HEK293 (cell line): ENCODE data around the gene FAR1.

ENCODE experiments used
- CTCF ChIA-PET: fragments of 350-600 bp; formaldehyde crosslinking; extraction: SDS; loops from one replicate; lab custom pipeline; 2021; ENCODE audit warnings: antibody characterized with exemption; lab: Yijun Ruan, JAX
- POLR2A ChIA-PET: fragments of 300-600 bp; formaldehyde crosslinking; extraction: SDS; loops from one replicate; lab custom pipeline; 2020; ENCODE audit warnings: antibody characterized with exemption, inconsistent platforms; lab: Yijun Ruan, JAX
- H3K27ac ChIP-seq: fragments of 200-500 bp; sonication (Bioruptor generic); 2 replicates; pipeline ENCODE4 v1.5.1; 2014; ENCODE audit warnings: low read depth, low read length, control low read depth, inconsistent platforms; ENCODE audit errors: extremely low read depth
- H3K36me3 ChIP-seq, 2 experiments: fragments of 200-500 bp in 1 of 2; sonication (Bioruptor generic) in 1 of 2; 1 replicate in 1 of 2; 2 replicates in 1 of 2; pipeline ENCODE4 v1.5.1; 2014 to 2017; ENCODE audit warnings: inconsistent platforms in 2 of 2, low read length in 2 of 2; ENCODE audit not compliant: control insufficient read depth in 2 of 2, insufficient read depth in 1 of 2
- H3K4me1 ChIP-seq: fragments of 200-500 bp; sonication (Bioruptor generic); 2 replicates; pipeline ENCODE4 v1.5.1; 2014; ENCODE audit warnings: mild to moderate bottlenecking, low read length, inconsistent platforms; ENCODE audit not compliant: control insufficient read depth, insufficient read depth
- H3K4me3 ChIP-seq: 2 replicates; pipeline ENCODE4 v1.5.1; 2011; ENCODE audit warnings: low read depth, mild to moderate bottlenecking, control low read depth, low read length, moderate library complexity
- H3K9me3 ChIP-seq: fragments of 200-500 bp; sonication (Bioruptor generic); 2 replicates; pipeline ENCODE4 v1.5.1; 2014; ENCODE audit warnings: low read depth, low read length, inconsistent platforms; ENCODE audit not compliant: control insufficient read depth, insufficient read depth
- BCL11A ChIP-seq: fragments of 450-650 bp; formaldehyde crosslinking; IDR thresholded peaks from 2 replicates; pipeline ENCODE4 v1.5.1; 2016; ENCODE audit warnings: low read depth, missing biosample characterization, missing genetic modification characterization
- ZBTB48 ChIP-seq: fragments of 450-650 bp; formaldehyde crosslinking; IDR thresholded peaks from 2 replicates; pipeline ENCODE4 v1.5.1; 2016; ENCODE audit warnings: missing biosample characterization, missing genetic modification characterization
- ZNF223 ChIP-seq: fragments of 450-650 bp; formaldehyde crosslinking; IDR thresholded peaks from 2 replicates; pipeline ENCODE4 v1.5.1; 2016; ENCODE audit warnings: missing biosample characterization, missing genetic modification characterization
- ZNF266 ChIP-seq: fragments of 450-650 bp; formaldehyde crosslinking; IDR thresholded peaks from 2 replicates; pipeline ENCODE4 v1.5.1; 2016; ENCODE audit warnings: missing biosample characterization, missing genetic modification characterization, low read depth
- ZNF350 ChIP-seq: fragments of 450-650 bp; formaldehyde crosslinking; IDR thresholded peaks from 2 replicates; pipeline ENCODE4 v1.5.0; 2017; ENCODE audit warnings: missing biosample characterization, mild to moderate bottlenecking, missing genetic modification characterization
- ZNF391 ChIP-seq: fragments of 450-650 bp; formaldehyde crosslinking; IDR thresholded peaks from 2 replicates; pipeline ENCODE4 v1.5.1; 2016; ENCODE audit warnings: low read depth, missing biosample characterization, missing genetic modification characterization, borderline replicate concordance
- ZNF394 ChIP-seq: fragments of 450-650 bp; formaldehyde crosslinking; IDR thresholded peaks from 2 replicates; pipeline ENCODE4 v1.5.1; 2016; ENCODE audit warnings: missing biosample characterization, missing genetic modification characterization, mild to moderate bottlenecking, moderate library complexity, borderline replicate concordance
- ZNF404 ChIP-seq: fragments of 450-650 bp; formaldehyde crosslinking; IDR thresholded peaks from 2 replicates; pipeline ENCODE4 v1.5.1; 2017; ENCODE audit warnings: missing biosample characterization, missing genetic modification characterization
- ZNF426 ChIP-seq: fragments of 450-650 bp; formaldehyde crosslinking; IDR thresholded peaks from 2 replicates; pipeline ENCODE4 v1.5.1; 2017; ENCODE audit warnings: missing biosample characterization, missing genetic modification characterization, mild to moderate bottlenecking, inconsistent platforms, moderate library complexity
- ZNF514 ChIP-seq: fragments of 450-650 bp; formaldehyde crosslinking; IDR thresholded peaks from 2 replicates; pipeline ENCODE4 v1.5.1; 2016; ENCODE audit warnings: missing biosample characterization, missing genetic modification characterization
- ZNF623 ChIP-seq: fragments of 450-650 bp; formaldehyde crosslinking; IDR thresholded peaks from 2 replicates; pipeline ENCODE4 v1.5.1; 2016; ENCODE audit warnings: missing biosample characterization, missing genetic modification characterization
- ZNF629 ChIP-seq: fragments of 450-650 bp; formaldehyde crosslinking; IDR thresholded peaks from 2 replicates; pipeline ENCODE4 v1.5.1; 2017; ENCODE audit warnings: missing biosample characterization, missing genetic modification characterization
- ZNF701 ChIP-seq: fragments of 450-650 bp; formaldehyde crosslinking; IDR thresholded peaks from 2 replicates; pipeline ENCODE4 v1.5.1; 2016; ENCODE audit warnings: missing biosample characterization, missing genetic modification characterization
- ZNF707 ChIP-seq: fragments of 450-650 bp; formaldehyde crosslinking; IDR thresholded peaks from 2 replicates; pipeline ENCODE4 v1.5.1; 2016; ENCODE audit warnings: missing biosample characterization, missing genetic modification characterization
- ZNF747 ChIP-seq: fragments of 450-650 bp; formaldehyde crosslinking; IDR thresholded peaks from 2 replicates; pipeline ENCODE4 v1.5.1; 2016; ENCODE audit warnings: missing biosample characterization, missing genetic modification characterization
- ZNF777 ChIP-seq: fragments of 450-650 bp; formaldehyde crosslinking; IDR thresholded peaks from 2 replicates; pipeline ENCODE4 v1.5.1; 2017; ENCODE audit warnings: missing biosample characterization, missing genetic modification characterization, borderline replicate concordance
- ZSCAN23 ChIP-seq: fragments of 450-650 bp; formaldehyde crosslinking; IDR thresholded peaks from 2 replicates; pipeline ENCODE4 v1.5.1; 2016; ENCODE audit warnings: missing biosample characterization, missing genetic modification characterization
- TF ChIP-seq, protein P1 (sequence below): fragments of 450-650 bp; formaldehyde crosslinking; IDR thresholded peaks from 2 replicates; pipeline ENCODE4 v1.5.1; 2016; ENCODE audit warnings: missing biosample characterization, missing genetic modification characterization, borderline replicate concordance
- TF ChIP-seq, protein P2 (sequence below): fragments of 450-650 bp; formaldehyde crosslinking; IDR thresholded peaks from 2 replicates; pipeline ENCODE4 v1.5.1; 2017; ENCODE audit warnings: missing biosample characterization, missing genetic modification characterization
- TF ChIP-seq, protein P3 (sequence below): fragments of 450-650 bp; formaldehyde crosslinking; IDR thresholded peaks from 2 replicates; pipeline ENCODE4 v1.5.1; 2016; ENCODE audit warnings: missing biosample characterization, missing genetic modification characterization
- TF ChIP-seq, protein P4 (sequence below): fragments of 450-650 bp; formaldehyde crosslinking; IDR thresholded peaks from 2 replicates; pipeline ENCODE4 v1.5.1; 2016; ENCODE audit warnings: missing biosample characterization, missing genetic modification characterization
- TF ChIP-seq, protein P5 (sequence below): fragments of 450-650 bp; formaldehyde crosslinking; IDR thresholded peaks from 2 replicates; pipeline ENCODE4 v1.5.1; 2016; ENCODE audit warnings: missing biosample characterization, missing genetic modification characterization

Gene FAR1

DNA sequence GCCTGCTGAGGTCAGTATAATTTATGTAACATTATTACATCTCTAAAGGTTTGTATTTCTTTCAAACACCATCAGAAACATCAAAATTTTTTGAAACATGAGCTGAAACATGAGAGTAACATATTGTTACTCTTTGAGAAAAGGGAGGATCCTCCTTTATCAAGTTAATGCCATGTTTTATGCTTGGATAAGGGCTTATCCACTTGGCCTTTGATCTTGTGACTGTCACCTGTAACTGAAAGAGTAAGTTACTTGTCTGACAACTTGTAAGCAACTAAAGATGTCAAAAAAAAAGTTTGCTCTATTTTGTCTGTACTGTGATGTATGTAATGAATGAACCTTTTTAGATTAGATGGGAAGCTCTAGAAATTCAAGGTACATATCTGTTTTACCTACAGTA, 59.6 kb downstream of the FAR1 start:
- Histone ChIP-seq H3K36me3 (peaks cover 2 to 60% of the 10 kb centered on the region in 2 experiments; a peak in 2 of 3 replicates), H3K27ac (no peak overlapping the region), H3K9me3 (no peaks in the 10 kb centered on the region), H3K4me3 (no peak overlapping the region), H3K4me1 (no peaks in the 10 kb centered on the region)
- ChIA-PET POLR2A (interaction anchor here (0.6 kb wide), 1 partner anchor 54 kb away, joined by 5 read pairs; no protein-coding TSS in a partner anchor), CTCF (no interaction called here)
- no peak for TF ChIP-seq ZNF404 (tag by site-specific recombination)

DNA sequence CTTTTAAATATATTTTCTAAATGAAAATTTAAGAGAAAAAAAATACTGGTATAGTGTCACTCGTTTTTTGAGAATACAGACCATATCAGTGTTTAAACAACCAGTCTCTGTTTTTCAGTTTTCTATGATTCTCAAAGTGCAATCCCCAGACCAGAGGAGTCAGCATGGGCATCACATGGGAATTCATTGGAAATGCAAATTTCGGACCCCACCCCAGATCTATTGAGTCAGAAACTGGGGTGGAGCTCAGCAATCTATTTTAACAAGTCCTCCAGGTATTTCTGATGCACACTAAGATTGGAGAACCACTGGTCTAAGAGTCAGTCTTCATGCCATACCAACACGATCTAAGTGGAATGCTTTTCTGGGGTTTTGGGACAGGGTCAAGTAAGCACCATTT, 66.1 kb downstream of the FAR1 start:
- no peak for TF ChIP-seq ZNF707 (tag by site-specific recombination)
- TF ChIP-seq ZNF394 (tag by site-specific recombination), result no peak
- no peak for TF ChIP-seq ZNF350
- no peak for TF ChIP-seq ZNF426 (tag by site-specific recombination)
- TF ChIP-seq, protein P1, sequence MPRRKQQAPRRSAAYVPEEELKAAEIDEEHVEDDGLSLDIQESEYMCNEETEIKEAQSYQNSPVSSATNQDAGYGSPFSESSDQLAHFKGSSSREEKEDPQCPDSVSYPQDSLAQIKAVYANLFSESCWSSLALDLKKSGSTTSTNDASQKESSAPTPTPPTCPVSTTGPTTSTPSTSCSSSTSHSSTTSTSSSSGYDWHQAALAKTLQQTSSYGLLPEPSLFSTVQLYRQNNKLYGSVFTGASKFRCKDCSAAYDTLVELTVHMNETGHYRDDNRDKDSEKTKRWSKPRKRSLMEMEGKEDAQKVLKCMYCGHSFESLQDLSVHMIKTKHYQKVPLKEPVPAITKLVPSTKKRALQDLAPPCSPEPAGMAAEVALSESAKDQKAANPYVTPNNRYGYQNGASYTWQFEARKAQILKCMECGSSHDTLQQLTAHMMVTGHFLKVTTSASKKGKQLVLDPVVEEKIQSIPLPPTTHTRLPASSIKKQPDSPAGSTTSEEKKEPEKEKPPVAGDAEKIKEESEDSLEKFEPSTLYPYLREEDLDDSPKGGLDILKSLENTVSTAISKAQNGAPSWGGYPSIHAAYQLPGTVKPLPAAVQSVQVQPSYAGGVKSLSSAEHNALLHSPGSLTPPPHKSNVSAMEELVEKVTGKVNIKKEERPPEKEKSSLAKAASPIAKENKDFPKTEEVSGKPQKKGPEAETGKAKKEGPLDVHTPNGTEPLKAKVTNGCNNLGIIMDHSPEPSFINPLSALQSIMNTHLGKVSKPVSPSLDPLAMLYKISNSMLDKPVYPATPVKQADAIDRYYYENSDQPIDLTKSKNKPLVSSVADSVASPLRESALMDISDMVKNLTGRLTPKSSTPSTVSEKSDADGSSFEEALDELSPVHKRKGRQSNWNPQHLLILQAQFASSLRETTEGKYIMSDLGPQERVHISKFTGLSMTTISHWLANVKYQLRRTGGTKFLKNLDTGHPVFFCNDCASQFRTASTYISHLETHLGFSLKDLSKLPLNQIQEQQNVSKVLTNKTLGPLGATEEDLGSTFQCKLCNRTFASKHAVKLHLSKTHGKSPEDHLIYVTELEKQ (tag by site-specific recombination), result no peak
- peaks cover 0 to 14% of the 10 kb centered on the region in 2 experiments; a peak in 1 of 3 replicates for H3K36me3 ChIP-seq
- ChIA-PET CTCF (no interaction called here), POLR2A (no interaction called here)
- H3K4me3 ChIP-seq, result no peak overlapping the region
- no peaks in the 10 kb centered on the region for H3K4me1 ChIP-seq
- H3K27ac ChIP-seq, result no peak overlapping the region
- no peaks in the 10 kb centered on the region for H3K9me3 ChIP-seq

DNA sequence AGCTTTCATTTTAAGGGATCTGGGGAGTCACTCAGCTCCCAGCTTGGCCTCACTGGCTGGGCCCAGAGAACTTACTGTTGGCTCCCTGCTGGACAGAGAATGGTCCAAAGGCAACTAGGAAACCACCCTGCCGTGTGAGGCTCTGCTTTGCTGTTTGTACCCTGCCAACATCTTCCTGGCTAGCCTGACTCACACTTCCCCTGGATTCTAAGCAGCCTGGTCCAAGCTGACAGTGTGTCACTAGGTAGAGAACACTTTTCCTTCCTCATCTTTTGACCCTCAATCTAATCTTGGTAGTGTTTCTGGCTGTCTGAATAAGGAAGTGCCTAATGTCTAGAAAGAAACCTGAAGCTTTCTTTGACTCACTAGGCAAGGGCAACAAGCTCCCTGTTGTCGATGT, 76.7 kb downstream of the FAR1 start:
- ChIA-PET POLR2A (no interaction called here), CTCF (interaction anchor here (0.5 to 0.7 kb wide), 2 partner anchors 362 to 745 kb away, joined by 3 to 4 read pairs; no protein-coding TSS in a partner anchor)
- TF ChIP-seq, protein P2, sequence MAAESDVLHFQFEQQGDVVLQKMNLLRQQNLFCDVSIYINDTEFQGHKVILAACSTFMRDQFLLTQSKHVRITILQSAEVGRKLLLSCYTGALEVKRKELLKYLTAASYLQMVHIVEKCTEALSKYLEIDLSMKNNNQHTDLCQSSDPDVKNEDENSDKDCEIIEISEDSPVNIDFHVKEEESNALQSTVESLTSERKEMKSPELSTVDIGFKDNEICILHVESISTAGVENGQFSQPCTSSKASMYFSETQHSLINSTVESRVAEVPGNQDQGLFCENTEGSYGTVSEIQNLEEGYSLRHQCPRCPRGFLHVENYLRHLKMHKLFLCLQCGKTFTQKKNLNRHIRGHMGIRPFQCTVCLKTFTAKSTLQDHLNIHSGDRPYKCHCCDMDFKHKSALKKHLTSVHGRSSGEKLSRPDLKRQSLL (tag by site-specific recombination), result no peak
- no peak for TF ChIP-seq ZNF777
- no peak for TF ChIP-seq BCL11A
- TF ChIP-seq ZNF266 (tag by site-specific recombination), result no peak
- no peak for TF ChIP-seq ZNF747 (tag by site-specific recombination)
- TF ChIP-seq ZNF223 (tag by site-specific recombination), result no peak
- TF ChIP-seq, protein P3, sequence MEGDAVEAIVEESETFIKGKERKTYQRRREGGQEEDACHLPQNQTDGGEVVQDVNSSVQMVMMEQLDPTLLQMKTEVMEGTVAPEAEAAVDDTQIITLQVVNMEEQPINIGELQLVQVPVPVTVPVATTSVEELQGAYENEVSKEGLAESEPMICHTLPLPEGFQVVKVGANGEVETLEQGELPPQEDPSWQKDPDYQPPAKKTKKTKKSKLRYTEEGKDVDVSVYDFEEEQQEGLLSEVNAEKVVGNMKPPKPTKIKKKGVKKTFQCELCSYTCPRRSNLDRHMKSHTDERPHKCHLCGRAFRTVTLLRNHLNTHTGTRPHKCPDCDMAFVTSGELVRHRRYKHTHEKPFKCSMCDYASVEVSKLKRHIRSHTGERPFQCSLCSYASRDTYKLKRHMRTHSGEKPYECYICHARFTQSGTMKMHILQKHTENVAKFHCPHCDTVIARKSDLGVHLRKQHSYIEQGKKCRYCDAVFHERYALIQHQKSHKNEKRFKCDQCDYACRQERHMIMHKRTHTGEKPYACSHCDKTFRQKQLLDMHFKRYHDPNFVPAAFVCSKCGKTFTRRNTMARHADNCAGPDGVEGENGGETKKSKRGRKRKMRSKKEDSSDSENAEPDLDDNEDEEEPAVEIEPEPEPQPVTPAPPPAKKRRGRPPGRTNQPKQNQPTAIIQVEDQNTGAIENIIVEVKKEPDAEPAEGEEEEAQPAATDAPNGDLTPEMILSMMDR (tag by site-specific recombination), result no peak
- no peak for TF ChIP-seq ZNF701
- TF ChIP-seq, protein P4, sequence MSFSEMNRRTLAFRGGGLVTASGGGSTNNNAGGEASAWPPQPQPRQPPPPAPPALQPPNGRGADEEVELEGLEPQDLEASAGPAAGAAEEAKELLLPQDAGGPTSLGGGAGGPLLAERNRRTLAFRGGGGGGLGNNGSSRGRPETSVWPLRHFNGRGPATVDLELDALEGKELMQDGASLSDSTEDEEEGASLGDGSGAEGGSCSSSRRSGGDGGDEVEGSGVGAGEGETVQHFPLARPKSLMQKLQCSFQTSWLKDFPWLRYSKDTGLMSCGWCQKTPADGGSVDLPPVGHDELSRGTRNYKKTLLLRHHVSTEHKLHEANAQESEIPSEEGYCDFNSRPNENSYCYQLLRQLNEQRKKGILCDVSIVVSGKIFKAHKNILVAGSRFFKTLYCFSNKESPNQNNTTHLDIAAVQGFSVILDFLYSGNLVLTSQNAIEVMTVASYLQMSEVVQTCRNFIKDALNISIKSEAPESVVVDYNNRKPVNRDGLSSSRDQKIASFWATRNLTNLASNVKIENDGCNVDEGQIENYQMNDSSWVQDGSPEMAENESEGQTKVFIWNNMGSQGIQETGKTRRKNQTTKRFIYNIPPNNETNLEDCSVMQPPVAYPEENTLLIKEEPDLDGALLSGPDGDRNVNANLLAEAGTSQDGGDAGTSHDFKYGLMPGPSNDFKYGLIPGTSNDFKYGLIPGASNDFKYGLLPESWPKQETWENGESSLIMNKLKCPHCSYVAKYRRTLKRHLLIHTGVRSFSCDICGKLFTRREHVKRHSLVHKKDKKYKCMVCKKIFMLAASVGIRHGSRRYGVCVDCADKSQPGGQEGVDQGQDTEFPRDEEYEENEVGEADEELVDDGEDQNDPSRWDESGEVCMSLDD (tag by site-specific recombination), result no peak
- no peak for TF ChIP-seq ZNF629 (tag by site-specific recombination)
- no peak for TF ChIP-seq ZBTB48 (tag by site-specific recombination)
- TF ChIP-seq ZNF391 (tag by site-specific recombination), result no peak
- no peak for TF ChIP-seq ZNF623 (tag by site-specific recombination)
- TF ChIP-seq, protein P5, sequence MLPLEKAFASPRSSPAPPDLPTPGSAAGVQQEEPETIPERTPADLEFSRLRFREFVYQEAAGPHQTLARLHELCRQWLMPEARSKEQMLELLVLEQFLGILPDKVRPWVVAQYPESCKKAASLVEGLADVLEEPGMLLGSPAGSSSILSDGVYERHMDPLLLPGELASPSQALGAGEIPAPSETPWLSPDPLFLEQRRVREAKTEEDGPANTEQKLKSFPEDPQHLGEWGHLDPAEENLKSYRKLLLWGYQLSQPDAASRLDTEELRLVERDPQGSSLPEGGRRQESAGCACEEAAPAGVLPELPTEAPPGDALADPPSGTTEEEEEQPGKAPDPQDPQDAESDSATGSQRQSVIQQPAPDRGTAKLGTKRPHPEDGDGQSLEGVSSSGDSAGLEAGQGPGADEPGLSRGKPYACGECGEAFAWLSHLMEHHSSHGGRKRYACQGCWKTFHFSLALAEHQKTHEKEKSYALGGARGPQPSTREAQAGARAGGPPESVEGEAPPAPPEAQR (tag by site-specific recombination), result no peak
- TF ChIP-seq ZNF514 (tag by site-specific recombination), result no peak
- no peak for TF ChIP-seq ZSCAN23 (tag by site-specific recombination)

More for the DNA sequence above, 76.7 kb downstream of the FAR1 start:
- Histone ChIP-seq H3K36me3 (no peaks in the 10 kb centered on the region), H3K4me3 (no peak overlapping the region), H3K9me3 (no peaks in the 10 kb centered on the region), H3K4me1 (no peaks in the 10 kb centered on the region), H3K27ac (no peak overlapping the region)
